Measurements from ENCODE around the gene CPEB1. TPM values are rescaled to one million over a fixed set of nuclear protein-coding genes. Genes with fewer than 3 reads are reported as not detected.
"Not testable (repeated sequence)": the region's sequence is repeated elsewhere in the genome, so short reads cannot be mapped to it uniquely, and the experiment has no call there.

The CPEB1 gene
- total RNA-seq, 1 donor from 2014 or later = 0.52 TPM

GRCh38 chr15:82540984-82541431 is 106.2 kb downstream of the CPEB1 start:
- Histone ChIP-seq H3K27me3 (ENCODE audit: control insufficient read depth in 3 of 3, insufficient read depth in 3 of 3, low read length in 3 of 3) (no peaks in the 10 kb centered on the region), H3K27ac (ENCODE audit: low read depth, low read length) (peak overlapping the region; percentile 77), H3K9ac (ENCODE audit: low read depth in 1 of 3, low read length in 3 of 3) (peak overlapping the region; percentile 84 to 95 (median 87)), H3K9me3 (ENCODE audit: control insufficient read depth in 3 of 3, low read length in 3 of 3) (no peaks in the 10 kb centered on the region), H3K4me1 (ENCODE audit: control insufficient read depth in 3 of 3, insufficient read depth in 3 of 3, low read length in 3 of 3) (peaks cover 7 to 28% (median 13%) of the 10 kb centered on the region in 3 donors), H3K4me3 (ENCODE audit: low read length in 3 of 3) (peak overlapping the region; percentile 82 to 97 (median 90)), H3K36me3 (ENCODE audit: control insufficient read depth in 3 of 3, insufficient read depth in 3 of 3, low read length in 3 of 3) (peaks cover 26 to 29% (median 27%) of the 10 kb centered on the region in 3 donors)

DNA sequence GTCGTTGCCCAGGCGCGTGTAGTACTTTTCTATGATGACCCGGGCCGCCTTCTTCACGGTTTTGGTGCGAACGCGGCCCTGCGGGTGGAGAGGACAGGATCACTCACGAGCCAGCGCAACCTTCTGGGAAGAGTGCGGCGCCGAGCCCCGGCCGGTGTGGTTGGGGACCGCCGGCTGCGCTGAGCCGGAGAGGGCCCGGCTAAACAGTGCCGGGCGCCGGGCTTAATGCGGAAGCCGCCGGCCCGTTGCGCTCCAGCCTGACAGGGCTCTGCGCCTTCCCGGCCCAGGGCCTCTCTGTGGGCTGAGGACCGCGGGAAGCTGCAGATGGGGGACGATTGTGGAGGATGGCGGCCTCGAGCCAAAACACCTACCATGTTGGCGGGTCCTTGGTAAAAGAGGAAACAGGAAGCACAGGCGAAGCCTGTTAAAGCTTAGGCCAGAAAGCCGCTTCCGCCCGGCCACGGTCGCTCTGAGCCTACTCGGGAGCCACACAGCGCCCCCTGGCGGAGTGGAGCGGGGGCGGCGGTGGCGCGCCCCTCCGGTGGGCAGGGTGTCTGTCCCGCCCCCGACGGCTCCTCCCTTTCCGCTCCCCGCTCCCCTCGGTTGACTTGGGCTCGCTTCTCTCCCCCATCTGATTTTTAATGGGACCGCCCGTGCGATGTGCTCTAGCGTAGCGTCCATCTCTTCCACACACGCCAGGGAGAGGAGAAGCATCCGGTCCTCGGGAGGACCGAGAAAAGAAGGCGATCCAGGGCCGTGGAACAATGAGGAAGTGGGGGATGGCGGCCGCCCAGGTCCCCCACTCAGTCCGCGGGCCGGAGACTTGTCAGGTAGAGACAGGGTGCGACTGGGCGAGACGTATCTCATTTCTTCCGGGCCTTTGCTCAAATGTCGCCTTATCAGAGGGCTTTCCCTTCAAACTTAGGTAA is 106.8 kb downstream of the CPEB1 start, which contains the start of gene RPS17:
Gene RPS17 (minus strand): TSS at position 403 of the 929 bp plus-strand sequence. CDS start 29 bp downstream, at position 374.
- peak within 1 kb of the TSS; percentile 77 for H3K27ac ChIP-seq (ENCODE audit: low read depth, low read length)
- no peaks in the 10 kb centered on the region for H3K27me3 ChIP-seq (ENCODE audit: control insufficient read depth in 3 of 3, insufficient read depth in 3 of 3, low read length in 3 of 3)
- peaks cover 29 to 34% (median 31%) of the 10 kb centered on the region in 3 donors for H3K36me3 ChIP-seq (ENCODE audit: control insufficient read depth in 3 of 3, insufficient read depth in 3 of 3, low read length in 3 of 3)
- peaks cover 7 to 28% (median 13%) of the 10 kb centered on the region in 3 donors for H3K4me1 ChIP-seq (ENCODE audit: control insufficient read depth in 3 of 3, insufficient read depth in 3 of 3, low read length in 3 of 3)
- no peaks in the 10 kb centered on the region for H3K9me3 ChIP-seq (ENCODE audit: control insufficient read depth in 3 of 3, low read length in 3 of 3)
- peak within 1 kb of the TSS; percentile 84 to 98 (median 95) for H3K9ac ChIP-seq (ENCODE audit: low read depth in 1 of 3, low read length in 3 of 3)
- peak within 1 kb of the TSS; percentile 82 to 97 (median 90) for H3K4me3 ChIP-seq (ENCODE audit: low read length in 3 of 3)

DNA sequence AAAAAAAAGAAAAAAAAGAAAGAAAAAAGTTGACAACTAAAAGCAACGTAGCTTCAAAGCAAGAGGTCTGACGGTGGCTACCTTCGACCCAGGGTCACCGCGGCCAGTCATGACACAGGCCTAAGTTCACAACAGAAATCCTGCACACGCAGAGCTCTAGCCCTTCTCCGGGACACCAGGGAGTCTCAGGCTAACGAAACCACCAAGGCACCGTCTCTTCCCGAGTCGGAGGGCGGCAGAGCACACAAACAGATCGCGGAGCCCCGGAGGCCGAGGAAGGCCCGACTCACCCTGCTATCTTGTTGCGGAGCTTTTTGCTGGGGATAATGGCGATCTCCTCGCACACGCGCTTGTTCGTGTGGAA is 107.5 kb downstream of the CPEB1 start:
- H3K9me3 ChIP-seq (ENCODE audit: control insufficient read depth in 3 of 3, low read length in 3 of 3) = no peaks in the 10 kb centered on the region
- peaks cover 7 to 28% (median 13%) of the 10 kb centered on the region in 3 donors for H3K4me1 ChIP-seq (ENCODE audit: control insufficient read depth in 3 of 3, insufficient read depth in 3 of 3, low read length in 3 of 3)

GRCh38 chr15:82538961-82539690 is 108.0 kb downstream of the CPEB1 start:
- H3K36me3 ChIP-seq (ENCODE audit: control insufficient read depth in 3 of 3, insufficient read depth in 3 of 3, low read length in 3 of 3) = peaks cover 31 to 39% (median 32%) of the 10 kb centered on the region in 3 donors
- H3K4me3 ChIP-seq (ENCODE audit: low read length in 3 of 3) = peak overlapping the region; percentile 82 to 97 (median 90)
- H3K9me3 ChIP-seq (ENCODE audit: control insufficient read depth in 3 of 3, low read length in 3 of 3) = no peaks in the 10 kb centered on the region
- H3K4me1 ChIP-seq (ENCODE audit: control insufficient read depth in 3 of 3, insufficient read depth in 3 of 3, low read length in 3 of 3) = peaks cover 7 to 28% (median 13%) of the 10 kb centered on the region in 3 donors
- H3K27me3 ChIP-seq (ENCODE audit: control insufficient read depth in 3 of 3, insufficient read depth in 3 of 3, low read length in 3 of 3) = no peaks in the 10 kb centered on the region
- H3K9ac ChIP-seq (ENCODE audit: low read depth in 1 of 3, low read length in 3 of 3) = peak overlapping the region; percentile 84 to 98 (median 95)
- H3K27ac ChIP-seq (ENCODE audit: low read depth, low read length) = peak overlapping the region; percentile 77

More for the DNA sequence above, 107.5 kb downstream of the CPEB1 start:
- peak overlapping the region; percentile 84 to 98 (median 95) for H3K9ac ChIP-seq (ENCODE audit: low read depth in 1 of 3, low read length in 3 of 3)
- H3K36me3 ChIP-seq (ENCODE audit: control insufficient read depth in 3 of 3, insufficient read depth in 3 of 3, low read length in 3 of 3) = peaks cover 30 to 34% (median 32%) of the 10 kb centered on the region in 3 donors
- H3K27ac ChIP-seq (ENCODE audit: low read depth, low read length) = peak overlapping the region; percentile 77
- peak overlapping the region; percentile 82 to 97 (median 90) for H3K4me3 ChIP-seq (ENCODE audit: low read length in 3 of 3)
- no peaks in the 10 kb centered on the region for H3K27me3 ChIP-seq (ENCODE audit: control insufficient read depth in 3 of 3, insufficient read depth in 3 of 3, low read length in 3 of 3)

- no peaks in the 10 kb centered on the region for H3K27me3 ChIP-seq (ENCODE audit: control insufficient read depth in 3 of 3, insufficient read depth in 3 of 3, low read length in 3 of 3)
- H3K4me1 ChIP-seq (ENCODE audit: control insufficient read depth in 3 of 3, insufficient read depth in 3 of 3, low read length in 3 of 3) = peaks cover 7 to 28% (median 13%) of the 10 kb centered on the region in 3 donors
- H3K36me3 ChIP-seq (ENCODE audit: control insufficient read depth in 3 of 3, insufficient read depth in 3 of 3, low read length in 3 of 3) = peaks cover 33 to 40% (median 39%) of the 10 kb centered on the region in 3 donors
- no peak overlapping the region for H3K9ac ChIP-seq (ENCODE audit: low read depth in 1 of 3, low read length in 3 of 3)
- H3K9me3 ChIP-seq (ENCODE audit: control insufficient read depth in 3 of 3, low read length in 3 of 3) = no peaks in the 10 kb centered on the region
- H3K4me3 ChIP-seq (ENCODE audit: low read length in 3 of 3) = no peak overlapping the region
- no peak overlapping the region for H3K27ac ChIP-seq (ENCODE audit: low read depth, low read length)
These were observed 109.7 kb downstream of the CPEB1 start for GRCh38 chr15:82537351-82537908.

- H3K9me3 ChIP-seq (ENCODE audit: control insufficient read depth in 3 of 3, low read length in 3 of 3) = no peaks in the 10 kb centered on the region
- H3K4me1 ChIP-seq (ENCODE audit: control insufficient read depth in 3 of 3, insufficient read depth in 3 of 3, low read length in 3 of 3) = peaks cover 7 to 28% (median 13%) of the 10 kb centered on the region in 3 donors
- H3K9ac ChIP-seq (ENCODE audit: low read depth in 1 of 3, low read length in 3 of 3) = no peak overlapping the region
- peaks cover 33 to 40% (median 39%) of the 10 kb centered on the region in 3 donors for H3K36me3 ChIP-seq (ENCODE audit: control insufficient read depth in 3 of 3, insufficient read depth in 3 of 3, low read length in 3 of 3)
- no peak overlapping the region for H3K27ac ChIP-seq (ENCODE audit: low read depth, low read length)
- no peak overlapping the region for H3K4me3 ChIP-seq (ENCODE audit: low read length in 3 of 3)
- H3K27me3 ChIP-seq (ENCODE audit: control insufficient read depth in 3 of 3, insufficient read depth in 3 of 3, low read length in 3 of 3) = no peaks in the 10 kb centered on the region
These were observed 110.5 kb downstream of the CPEB1 start for GRCh38 chr15:82536409-82537350.

- Histone ChIP-seq H3K4me3 (ENCODE audit: low read length in 3 of 3) (no peak overlapping the region), H3K36me3 (ENCODE audit: control insufficient read depth in 3 of 3, insufficient read depth in 3 of 3, low read length in 3 of 3) (peaks cover 33 to 40% (median 39%) of the 10 kb centered on the region in 3 donors), H3K9ac (ENCODE audit: low read depth in 1 of 3, low read length in 3 of 3) (no peak overlapping the region), H3K9me3 (ENCODE audit: control insufficient read depth in 3 of 3, low read length in 3 of 3) (no peaks in the 10 kb centered on the region), H3K4me1 (ENCODE audit: control insufficient read depth in 3 of 3, insufficient read depth in 3 of 3, low read length in 3 of 3) (peaks cover 4 to 27% (median 10%) of the 10 kb centered on the region in 3 donors), H3K27me3 (ENCODE audit: control insufficient read depth in 3 of 3, insufficient read depth in 3 of 3, low read length in 3 of 3) (no peaks in the 10 kb centered on the region), H3K27ac (ENCODE audit: low read depth, low read length) (no peak overlapping the region)
These were observed 111.4 kb downstream of the CPEB1 start for GRCh38 chr15:82535566-82536408.

DNA sequence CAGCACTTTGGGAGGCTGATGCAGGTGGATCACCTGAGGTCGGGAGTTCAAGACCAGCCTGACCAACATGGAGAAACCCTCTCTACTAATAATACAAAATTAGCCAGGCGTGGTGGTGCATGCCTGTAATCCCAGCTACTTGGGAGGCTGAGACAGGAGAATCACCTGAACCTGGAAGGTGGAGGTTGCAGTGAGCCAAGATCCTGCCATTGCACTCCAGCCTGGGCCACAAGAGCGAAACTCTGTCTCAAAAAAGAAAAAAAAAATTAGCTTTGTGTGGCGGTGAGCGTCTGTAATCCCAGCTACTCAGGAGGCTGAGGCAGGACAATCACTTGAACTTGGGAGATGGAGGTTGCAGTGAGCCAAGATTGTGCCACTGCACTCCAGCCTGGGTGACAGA is 112.0 kb downstream of the CPEB1 start:
- Histone ChIP-seq H3K4me1 (ENCODE audit: control insufficient read depth in 3 of 3, insufficient read depth in 3 of 3, low read length in 3 of 3) (peaks cover 6 to 29% (median 12%) of the 10 kb centered on the region in 3 donors), H3K36me3 (ENCODE audit: control insufficient read depth in 3 of 3, insufficient read depth in 3 of 3, low read length in 3 of 3) (peaks cover 33 to 40% (median 39%) of the 10 kb centered on the region in 3 donors)
- H3K27ac ChIP-seq (ENCODE audit: low read depth, low read length); H3K9ac ChIP-seq (ENCODE audit: low read depth in 1 of 3, low read length in 3 of 3); H3K9me3 ChIP-seq (ENCODE audit: control insufficient read depth in 3 of 3, low read length in 3 of 3); H3K4me3 ChIP-seq (ENCODE audit: low read length in 3 of 3); H3K27me3 ChIP-seq (ENCODE audit: control insufficient read depth in 3 of 3, insufficient read depth in 3 of 3, low read length in 3 of 3): not testable (repeated sequence)

Data from skeletal muscle tissue (tissue), 4 donors.